ENCODE data around the gene TRA2A.
"Not testable (repeated sequence)": the region's sequence is repeated elsewhere in the genome, so short reads cannot be mapped to it uniquely, and the experiment has no call there.

- not testable (repeated sequence) for TF ChIP-seq EP300 (IDR thresholded peaks at IDR 0.05); NPAS2 (CRISPR knock-in tag; IDR thresholded peaks at IDR 0.05; ENCODE audit: borderline replicate concordance); CTCF (IDR thresholded peaks at IDR 0.05); HOXA7 (CRISPR knock-in tag; IDR thresholded peaks at IDR 0.05)
Observed at GRCh38 chr7:23513746-23514145, 18.0 kb downstream of the TRA2A start.
